Body of pancreas (tissue), 4 donors: ENCODE results near the gene TMEM269.

Source experiments
- CTCF ChIP-seq, 7 experiments: fragments of 450-650 bp in 4 of 7; fragments of 200-600 bp in 3 of 7; sonication (generic) in 3 of 7; IDR thresholded peaks; one replicate each; pipeline ENCODE4 v1.5.1; 2016 to 2019; ENCODE audit warnings: antibody characterized with exemption in 7 of 7
- POLR2A ChIP-seq, 3 donors: fragments of 450-650 bp; IDR thresholded peaks; one replicate each; pipeline ENCODE4 v1.6.1; 2016; ENCODE audit warnings: antibody characterized with exemption in 3 of 3, mild to moderate bottlenecking in 2 of 3

- TF ChIP-seq CTCF (IDR thresholded peaks at IDR 0.05) (peak in 5 of 7 experiments; percentile 21 to 56 (median 45)), POLR2A (IDR thresholded peaks at IDR 0.05) (no peak)
Measured at GRCh38 chr1:42765832-42766740, 18.7 kb upstream of the TMEM269 start.
